ENCODE results near the gene DDX1.

- TF ChIP-seq GATA3 (IDR thresholded peaks at IDR 0.05; ENCODE audit: low read depth, low read length) (no peak), GATA2 (IDR thresholded peaks at IDR 0.05; ENCODE audit: low read depth, low read length) (no peak)
Observed at GRCh38 chr2:15652801-15653200, 61.1 kb downstream of the DDX1 start.

Measured in SH-SY5Y (cell line).